Measurements from ENCODE around the gene HEG1.

The HEG1 gene

DNA sequence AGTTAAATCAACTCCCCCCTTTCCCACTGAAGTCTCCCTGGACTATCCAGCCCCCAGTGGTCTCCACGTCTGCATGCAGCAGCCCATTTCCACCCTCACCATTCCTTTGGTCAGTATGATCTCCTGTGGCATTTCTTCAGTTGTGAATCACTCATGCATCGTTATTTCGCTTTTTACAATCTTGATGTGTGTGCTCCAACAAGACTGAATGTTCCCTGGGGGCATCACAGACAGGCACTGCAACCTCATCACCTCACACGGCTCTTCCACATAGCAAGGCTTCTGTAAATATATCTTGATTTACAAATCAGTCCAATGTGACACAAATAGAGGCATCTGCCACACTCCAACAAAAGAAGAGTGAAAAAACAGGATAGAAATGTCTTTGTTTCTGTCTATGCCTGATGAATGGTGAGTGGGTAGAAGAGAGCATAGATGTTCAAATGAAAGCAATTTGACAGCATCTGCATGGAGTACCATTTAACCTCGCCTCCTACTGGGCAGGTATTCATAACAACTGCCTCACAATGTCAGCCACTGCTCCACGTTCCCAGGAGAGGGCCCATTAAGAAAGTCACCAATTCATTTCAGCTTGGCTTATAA, 5.2 kb downstream of the HEG1 start:
- DNase-seq (ENCODE audit: low read depth) = no peak

DNA sequence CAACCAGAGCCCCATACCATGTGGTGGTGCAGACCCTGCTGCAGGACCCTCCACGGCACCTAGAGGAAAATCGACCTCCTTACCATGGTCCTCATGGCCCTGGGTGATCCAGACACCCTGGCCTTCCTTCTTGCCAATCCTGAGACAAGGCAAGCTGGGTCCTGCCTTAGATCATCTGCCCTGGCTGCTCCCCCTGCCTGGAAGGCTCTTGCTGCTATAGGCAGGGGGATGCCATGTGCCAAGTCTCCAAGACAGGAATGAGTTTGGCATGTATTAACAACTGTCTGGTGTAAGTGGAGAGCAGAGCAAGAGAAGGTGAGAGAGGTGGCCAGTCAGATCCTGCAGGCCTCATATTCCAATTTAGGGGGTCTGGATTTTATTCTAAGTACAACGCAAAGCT, 7.5 kb downstream of the HEG1 start:
- DNase-seq (ENCODE audit: low read depth) = no peak

DNA sequence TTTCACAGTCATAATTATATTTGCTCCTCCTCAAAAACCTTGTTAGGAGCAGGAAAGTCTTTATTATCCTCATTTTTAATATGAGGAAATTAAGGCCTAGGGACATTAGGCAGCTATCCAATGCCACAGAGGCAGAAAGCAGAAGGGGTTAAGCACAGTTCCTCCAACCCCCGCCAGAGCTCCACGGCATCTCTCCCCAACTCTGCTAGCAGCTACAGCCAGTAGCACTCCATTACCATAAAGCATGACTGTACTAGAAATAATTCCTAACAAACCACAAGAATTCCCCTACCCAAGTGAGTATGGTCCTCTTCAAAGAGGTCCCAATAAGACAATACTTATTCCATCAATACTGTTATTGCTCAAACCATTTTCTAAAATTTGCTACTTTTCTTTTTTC, 9.8 kb downstream of the HEG1 start:
- no peak for DNase-seq (ENCODE audit: low read depth)

DNA sequence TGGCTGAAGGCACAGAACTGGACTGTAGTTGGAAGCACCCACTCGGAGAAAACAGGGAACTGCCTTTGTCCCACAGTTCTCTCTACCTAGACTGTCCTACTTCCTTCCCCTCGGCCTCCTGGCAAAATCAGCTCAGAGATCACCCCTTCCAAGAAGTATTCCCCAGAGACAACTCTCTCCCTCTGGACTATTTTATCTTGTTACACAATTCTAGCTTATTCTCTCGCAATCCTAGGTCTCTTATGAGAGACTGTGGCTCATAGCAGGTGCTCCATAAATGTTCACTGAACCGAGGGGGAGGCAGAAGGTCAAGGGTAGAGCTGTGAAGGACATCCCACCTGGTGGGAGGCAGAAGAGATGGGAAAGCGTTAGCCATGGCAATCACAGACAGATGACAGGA, 10.6 kb downstream of the HEG1 start:
- no peak for DNase-seq (ENCODE audit: low read depth)

DNA sequence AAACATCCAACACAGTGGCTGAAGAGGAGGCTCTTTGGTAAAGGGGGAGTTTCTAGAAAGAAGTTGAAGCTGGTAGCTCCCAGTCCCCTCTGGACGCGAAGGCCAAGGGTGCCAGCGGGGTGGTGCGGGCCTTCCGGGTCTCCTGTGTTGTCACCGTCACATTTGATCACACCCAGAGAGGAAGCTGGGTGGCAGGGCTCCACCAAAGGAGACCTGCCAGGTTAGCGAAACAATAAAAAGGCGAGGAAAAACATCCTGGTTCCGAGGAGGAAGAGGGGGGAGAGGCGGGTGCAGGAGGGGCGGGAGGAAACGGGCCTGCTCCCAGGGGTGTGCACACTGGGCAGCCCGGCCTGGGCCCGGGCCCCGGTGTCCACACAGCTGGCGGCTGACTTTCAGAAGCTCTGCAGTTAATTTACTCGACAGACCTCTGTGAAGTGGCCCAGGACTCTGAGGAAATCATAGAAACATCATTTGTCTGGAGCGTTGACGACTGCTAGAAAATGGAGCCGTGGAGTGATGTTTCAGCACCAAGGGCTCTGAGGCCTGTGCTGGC, 12.1 kb downstream of the HEG1 start:
- no peak for DNase-seq (ENCODE audit: low read depth)

DNA sequence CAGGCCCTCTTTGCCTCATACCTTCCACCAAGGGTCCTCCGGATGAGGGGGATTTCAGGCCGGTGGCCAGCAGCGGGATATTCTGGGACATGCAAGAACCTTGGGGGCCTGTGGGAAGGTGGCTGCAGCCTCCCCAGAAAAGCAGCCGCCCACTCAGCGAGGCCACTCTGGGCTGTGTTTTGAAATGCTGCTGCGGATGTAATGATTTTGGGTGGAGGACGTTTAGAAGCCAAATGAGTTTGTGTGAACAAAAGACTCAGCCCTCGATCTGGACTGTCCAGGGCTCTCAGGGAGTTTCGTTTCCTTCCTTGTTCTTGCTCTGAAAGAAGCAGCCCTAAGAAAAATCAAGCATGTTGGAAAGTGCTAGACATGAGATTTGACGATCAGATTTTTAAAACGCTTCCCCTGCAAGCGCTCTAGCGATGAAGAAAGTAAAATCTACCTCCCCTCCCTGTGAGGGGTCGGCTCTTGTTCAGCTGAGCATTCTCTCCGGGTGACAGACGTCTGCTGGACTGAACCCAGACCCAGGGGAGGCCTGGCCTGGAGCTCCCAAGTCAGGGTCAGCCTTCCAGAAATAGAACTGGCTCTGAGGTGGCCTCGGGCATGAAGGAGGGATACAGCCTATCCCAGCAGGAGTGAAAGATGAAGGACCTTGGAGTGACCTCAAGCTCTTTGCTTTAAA, 12.9 kb downstream of the HEG1 start:
- DNase-seq (ENCODE audit: low read depth) = no peak

DNA sequence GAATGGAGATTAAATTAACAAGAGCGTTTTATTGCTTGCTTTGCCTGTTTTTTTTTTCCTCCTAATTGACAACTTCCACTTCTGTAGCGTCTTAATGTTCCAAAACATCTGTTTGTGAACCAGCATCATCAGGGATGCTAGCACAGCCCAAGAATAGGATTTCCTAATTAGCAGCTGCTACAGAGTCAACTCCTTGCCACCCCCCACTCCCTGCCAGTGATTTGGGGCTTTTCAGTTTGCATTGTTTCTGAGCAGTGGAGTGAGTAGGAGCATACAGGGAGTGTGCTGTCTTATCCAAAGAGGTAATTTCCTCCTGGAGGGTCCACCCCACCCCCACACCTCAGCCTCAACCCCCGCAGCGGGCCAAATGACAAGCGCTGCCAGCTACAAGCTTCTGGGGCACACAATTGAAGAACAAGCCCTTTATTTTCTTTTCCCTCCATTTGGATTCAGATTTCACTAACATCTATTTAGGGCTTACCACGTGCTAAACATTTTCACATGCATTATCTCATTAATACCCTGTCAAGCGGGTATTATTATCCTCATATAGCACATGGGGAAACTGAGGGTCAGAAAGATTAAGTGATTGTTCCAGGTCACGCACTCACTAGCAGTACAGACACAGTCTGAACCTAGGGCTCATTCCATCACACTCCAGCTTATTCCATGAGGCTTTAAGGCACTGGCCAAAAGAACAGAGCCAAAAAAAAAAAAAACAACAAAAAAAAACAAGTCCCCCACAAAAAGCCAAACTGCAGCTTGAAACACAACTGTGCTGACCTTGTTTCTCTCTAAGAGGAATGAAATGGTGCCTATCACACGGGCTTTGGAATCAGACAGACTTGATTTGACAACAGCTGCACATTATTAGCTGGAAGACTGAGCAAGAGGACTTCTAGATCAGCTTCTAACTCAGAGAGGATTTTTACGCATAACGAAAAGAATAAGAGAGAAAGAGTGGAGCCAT, 16.4 kb downstream of the HEG1 start:
- DNase-seq (ENCODE audit: low read depth) = no peak

DNA sequence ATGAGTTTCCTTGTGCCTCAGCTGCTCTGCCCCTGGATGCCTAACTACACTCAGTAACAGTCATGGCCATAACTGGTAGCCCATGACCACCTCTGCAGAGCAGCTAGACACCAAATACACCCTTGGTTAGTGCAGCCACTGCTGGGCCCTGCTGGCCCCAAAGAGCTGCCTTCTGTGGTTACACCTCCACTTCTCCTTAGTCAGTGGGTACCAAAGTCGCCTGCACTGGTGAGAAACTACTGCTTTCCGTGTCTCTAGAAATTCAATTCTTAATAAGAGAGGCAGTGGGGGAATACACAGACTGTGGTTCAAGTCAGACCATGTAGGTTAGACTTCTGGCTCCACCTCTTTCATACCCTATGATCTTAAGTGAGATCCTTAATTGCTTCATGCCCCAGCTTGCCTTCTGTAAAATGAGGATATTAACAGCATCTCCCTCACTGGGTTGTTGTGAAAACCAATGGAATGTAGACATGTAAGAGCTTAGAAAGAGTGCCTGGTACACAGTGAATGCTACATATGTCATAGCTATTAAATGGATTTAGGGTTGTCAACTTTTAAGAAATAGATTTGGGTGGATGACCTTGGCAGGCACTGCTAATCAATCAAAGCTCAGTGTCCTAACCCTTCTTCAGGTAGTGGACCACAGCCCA, 18.2 kb downstream of the HEG1 start:
- no peak for DNase-seq (ENCODE audit: low read depth)

DNA sequence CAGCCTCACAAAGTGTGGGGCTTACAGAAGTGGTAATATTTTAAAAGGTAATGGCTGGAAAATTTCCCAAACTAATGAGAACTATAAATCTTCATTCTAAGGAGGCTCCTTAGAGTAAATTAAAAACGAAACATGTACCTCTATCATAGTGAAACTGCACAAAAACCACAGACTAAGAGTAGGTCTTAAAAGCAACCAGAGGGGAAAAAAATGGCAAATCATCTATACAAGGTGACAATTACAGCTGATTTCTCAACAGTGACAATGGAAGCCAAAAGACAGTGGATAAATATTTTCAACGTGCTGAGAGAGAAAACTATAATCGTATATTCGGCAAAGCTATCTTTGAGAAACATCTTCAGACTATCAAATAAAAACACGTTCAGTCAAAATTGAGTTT, 20.6 kb downstream of the HEG1 start:
- DNase-seq (ENCODE audit: low read depth) = no peak

DNA sequence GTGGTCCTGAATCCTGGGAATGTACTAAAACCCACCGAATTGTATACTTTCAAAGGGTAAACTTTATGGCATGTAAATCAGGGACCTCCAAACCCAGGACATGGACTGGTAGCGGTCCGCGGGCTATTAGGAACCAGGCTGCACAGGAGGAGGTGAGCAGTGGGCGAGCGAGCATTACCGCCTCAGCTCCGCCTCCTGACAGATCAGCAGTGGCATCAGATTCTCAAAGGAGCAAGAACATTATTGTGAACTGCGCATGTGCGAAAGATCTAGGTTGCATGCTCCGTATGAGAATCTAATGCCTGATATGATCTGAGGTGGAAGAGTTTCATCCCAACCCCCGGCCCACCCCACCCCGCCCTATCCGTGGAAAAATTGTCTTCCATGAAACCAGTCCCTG, 22.2 kb downstream of the HEG1 start:
- DNase-seq (ENCODE audit: low read depth) = no peak

DNA sequence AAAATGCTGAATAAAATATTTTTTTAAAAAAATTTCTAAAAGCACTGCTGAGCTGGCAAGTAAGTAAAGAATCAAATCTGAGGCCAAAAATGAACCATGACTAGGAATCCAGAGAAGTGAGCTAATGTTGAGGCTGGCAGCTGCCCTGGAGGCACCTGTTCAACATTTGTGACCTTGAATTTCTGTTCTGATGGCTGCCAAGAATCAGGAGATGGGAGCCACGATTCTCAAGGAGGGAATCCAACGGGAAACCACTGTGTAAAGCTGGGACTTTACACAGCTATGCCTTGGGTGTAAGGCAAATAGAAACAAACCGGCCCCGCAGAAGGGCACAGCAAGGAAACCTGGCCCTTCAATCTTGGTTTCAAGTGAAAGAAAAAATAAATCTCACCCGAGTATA, 22.7 kb downstream of the HEG1 start:
- DNase-seq (ENCODE audit: low read depth) = no peak

DNA sequence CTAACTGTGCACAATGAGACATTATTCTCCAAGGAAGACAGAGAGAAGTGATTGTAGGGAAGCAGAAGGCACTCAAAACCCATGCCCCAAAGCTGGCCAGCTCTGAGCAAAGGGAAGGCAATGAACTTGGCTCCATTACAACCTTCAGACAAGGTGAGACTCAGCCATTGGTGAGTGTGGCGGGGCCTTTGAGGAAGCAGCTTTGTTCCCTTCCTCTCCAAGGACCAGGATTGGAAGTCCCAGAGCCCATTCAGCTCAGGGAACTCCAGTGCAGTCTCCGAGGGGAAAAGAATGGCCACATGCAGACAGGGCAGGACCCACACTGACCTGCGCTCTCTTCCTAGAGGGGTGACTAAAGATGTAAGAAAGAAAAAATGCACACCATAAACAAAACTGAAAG, 23.1 kb downstream of the HEG1 start:
- DNase-seq (ENCODE audit: low read depth) = no peak

DNA sequence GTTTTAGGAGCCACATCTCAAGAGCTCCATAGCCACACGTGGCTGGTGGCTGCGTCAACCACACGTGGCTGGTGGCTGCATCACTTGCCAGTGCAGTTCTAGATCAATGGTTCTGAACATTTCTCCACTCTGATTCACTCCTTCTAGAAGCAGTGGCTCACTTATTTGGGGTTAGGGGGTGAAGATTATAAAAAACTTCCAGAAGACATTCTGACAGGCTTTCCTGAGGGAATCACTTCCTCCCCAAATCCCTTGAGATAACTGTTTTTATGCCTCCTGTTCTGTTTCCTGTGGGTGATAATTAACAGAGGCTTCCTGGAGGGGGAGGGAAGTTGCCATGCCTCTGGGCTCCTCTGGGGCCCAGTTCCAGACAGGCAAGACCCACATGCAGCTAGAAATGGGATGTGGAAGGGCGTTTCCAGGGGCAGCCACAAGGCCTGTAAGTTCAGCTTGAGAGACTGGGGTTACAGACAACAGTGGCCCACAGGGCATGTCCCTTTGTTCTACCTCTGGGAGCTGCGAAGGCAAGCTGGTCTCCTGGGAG, 23.6 kb downstream of the HEG1 start:
- DNase-seq (ENCODE audit: low read depth) = no peak

DNA sequence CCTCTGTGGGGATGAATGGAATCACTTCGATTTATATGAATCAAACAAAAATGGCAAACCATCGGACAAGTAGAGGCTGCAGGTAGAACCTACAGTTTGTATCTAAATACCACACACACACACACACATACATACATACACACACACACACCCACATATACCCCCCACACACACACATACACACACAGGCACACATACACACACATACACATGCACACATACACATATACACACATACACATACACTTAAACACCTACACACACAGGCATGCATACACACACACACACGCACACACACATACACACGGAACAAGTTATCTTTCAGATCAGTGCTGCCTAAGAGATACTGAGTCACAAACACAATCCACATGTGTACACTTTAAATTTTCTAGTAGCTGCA, 24.3 kb downstream of the HEG1 start:
- no peak for DNase-seq (ENCODE audit: low read depth)

DNA sequence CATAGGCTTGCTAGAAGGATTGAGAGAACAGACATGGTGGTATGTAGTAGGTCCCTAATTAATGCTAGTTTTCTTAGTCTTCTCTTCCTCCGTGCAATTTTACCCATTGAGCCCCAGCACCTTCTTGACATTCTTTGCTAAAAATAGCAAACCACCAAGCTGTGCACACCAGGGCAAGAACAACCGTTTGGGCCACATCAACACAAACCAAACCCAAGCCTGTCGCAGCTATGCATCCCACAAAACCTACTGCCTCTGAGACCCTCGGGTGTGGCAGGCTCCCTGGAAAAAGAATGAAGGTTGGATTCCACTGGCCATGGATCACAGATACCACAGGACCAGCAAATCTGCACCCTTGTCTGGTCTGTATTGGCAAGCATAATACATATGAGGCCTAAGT, 27.1 kb downstream of the HEG1 start:
- DNase-seq (ENCODE audit: low read depth) = no peak

DNA sequence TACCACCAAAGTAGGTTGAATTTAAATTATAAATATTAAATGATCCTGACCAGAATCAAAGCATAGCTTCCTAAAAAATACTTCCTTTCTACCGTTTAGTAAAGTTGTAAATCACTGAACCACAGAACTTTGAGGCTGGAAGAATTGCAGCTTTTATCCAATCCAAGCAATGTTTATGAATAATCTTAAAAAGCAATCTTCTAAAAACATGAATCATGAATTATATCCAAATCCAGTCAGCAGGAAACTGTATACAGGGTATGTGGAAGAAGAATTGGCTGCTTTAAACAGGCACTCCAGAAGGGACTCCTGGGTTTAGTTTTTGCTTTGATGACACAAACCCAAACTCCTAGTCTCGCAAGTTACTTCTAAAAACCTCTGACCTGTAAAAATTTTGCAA, 30.2 kb downstream of the HEG1 start:
- no peak for DNase-seq (ENCODE audit: low read depth)

DNA sequence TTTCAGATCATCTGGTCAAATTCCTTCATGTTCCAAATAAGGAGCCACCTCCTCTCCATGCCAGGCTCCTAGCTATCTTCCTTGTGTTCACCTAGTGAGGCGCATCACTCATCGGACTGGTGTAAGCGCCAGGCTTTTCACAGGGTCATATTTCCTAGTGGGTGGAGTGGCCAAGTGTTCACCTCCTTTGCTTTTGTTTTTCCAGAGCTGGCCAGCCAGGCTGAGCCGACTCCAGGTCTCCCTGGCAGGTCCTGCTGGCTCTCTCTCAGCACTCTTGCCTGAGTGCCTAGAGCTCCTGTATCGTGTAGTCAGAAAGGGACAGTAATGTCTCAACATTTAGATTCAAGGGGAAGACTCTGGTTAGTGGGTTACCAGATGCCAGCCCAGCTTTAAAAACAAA, 31.0 kb downstream of the HEG1 start:
- DNase-seq (ENCODE audit: low read depth) = no peak

DNA sequence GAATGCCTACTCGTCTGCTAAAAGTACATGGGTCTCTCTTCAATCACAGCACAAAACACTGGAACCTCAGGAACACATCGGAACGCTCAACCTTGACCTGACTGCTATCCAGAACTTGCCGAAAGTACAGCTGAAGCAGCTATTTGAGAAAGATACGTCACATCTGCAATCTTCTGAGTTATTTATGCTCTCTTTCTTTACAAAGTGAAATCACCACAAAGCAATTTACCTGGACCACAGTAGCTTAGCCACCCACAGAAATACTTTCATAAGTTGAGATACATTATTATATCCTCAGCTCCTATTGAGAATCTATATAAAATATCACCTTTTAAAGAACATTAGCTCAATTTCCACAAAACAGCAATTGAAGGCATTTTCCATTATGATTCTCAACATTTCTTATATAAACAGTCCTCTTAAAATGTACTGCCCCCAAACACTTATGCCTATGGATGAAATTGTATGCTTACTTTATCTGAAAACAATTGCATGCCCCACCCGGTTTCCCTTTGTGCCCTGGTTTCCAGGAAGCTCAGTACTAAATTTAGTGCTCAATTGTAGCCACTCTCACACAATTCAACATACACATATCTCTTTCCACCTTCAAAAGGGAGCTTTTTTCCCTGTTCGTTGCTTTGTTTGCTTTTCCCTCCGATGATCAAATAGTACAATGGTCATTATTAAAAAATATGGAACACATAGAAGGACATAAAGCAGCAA, 31.8 kb downstream of the HEG1 start:
- DNase-seq (ENCODE audit: low read depth) = no peak

DNA sequence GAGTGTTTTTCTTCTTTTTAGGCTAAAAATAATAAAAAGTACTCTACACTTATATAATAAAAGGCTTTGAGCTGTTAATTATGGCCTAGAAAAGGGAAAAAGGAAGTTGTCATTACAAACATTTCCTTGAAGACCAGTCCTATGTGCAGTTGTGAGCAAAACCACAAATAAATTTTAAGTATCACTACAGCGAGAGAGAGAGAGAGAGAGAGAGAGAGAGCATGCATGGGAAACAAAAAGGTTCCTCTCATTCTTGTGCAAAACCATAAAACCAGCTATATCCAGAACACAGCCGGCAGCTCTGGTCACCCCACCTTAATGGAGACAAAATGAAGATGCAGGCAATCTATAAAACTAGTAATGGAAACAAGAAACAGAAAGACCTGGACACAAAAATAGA, 33.6 kb downstream of the HEG1 start:
- no peak for DNase-seq (ENCODE audit: low read depth)

DNA sequence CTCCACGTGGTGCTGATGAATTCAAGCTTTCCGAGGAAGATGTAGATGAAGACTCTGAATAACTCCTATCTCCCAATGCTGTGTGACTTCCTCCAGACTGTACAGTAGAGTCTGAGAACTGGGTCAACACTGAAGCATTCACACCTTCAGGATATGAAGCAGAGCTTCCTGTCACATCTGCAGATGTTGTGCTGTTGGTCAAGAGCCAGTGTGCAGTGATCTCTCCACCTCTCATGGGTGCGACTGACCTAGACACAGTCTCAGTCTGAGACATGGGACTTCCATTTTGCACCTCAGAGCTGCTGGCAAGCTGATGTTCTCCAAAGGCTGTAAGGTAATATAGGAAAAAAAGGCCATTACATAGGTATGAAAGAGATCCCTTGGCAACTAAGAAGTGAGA, 36.5 kb downstream of the HEG1 start:
- DNase-seq (ENCODE audit: low read depth) = no peak

DNA sequence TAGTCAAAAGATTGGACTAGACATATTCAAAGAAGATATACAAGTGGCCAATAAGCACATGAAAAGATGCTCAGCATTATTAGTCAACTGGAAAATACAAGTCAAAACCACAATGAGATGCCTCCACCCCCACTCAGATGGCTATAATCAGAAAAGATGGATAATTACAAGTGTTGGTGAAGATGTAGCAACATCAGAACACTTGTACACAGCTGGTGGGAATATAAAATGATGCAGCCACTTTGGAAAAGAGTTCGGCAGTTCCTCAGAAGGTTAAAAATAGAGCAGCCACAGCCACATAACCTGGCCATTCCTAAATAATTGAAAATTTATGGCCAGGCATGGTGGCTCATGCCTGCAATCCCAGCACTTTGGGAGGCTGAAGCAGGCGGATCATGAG, 38.4 kb downstream of the HEG1 start:
- no peak for DNase-seq (ENCODE audit: low read depth)
